HG03025 (cell line): Measurements from ENCODE around the gene S100A14.
"Not testable (repeated sequence)": the region's sequence is repeated elsewhere in the genome, so short reads cannot be mapped to it uniquely, and the experiment has no call there.

Source experiments
- ATAC-seq: cut with Tn5 transposase; IDR thresholded peaks from one replicate; pipeline ENCODE4 v1.9.1; 2021; ENCODE audit warnings: mild to moderate bottlenecking, moderate library complexity; ENCODE audit not compliant: unreplicated experiment, low FRiP score

The S100A14 gene

DNA sequence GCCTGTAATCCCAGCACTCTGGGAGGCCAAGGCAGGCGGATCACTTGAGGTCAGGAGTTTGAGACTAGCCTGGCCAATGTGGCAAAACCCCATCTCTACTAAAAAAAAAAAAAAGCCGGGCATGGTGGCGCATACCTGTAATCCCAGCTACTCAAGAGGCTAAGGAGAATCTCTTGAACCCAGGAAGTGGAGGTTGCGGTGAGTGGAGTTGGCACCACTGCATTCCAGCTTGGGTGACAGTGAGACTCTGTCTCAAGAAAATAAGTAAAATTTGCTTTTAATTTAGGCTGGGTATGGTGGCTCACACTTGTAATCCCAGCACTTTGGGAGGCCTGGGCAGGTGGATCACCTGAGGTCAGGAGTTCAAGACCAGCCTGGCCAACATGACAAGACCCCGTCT, 24.1 kb upstream of the S100A14 start:
- ATAC-seq = not testable (repeated sequence)

GRCh38 chr1:153639280-153639679, 23.2 kb upstream of the S100A14 start:
- no peak for ATAC-seq

GRCh38 chr1:153638261-153638660, 22.1 kb upstream of the S100A14 start:
- no peak for ATAC-seq

- no peak for ATAC-seq
Observed at GRCh38 chr1:153636312-153636711, 20.2 kb upstream of the S100A14 start.

- ATAC-seq = no peak
Observed at GRCh38 chr1:153635872-153636271, 19.7 kb upstream of the S100A14 start.

DNA sequence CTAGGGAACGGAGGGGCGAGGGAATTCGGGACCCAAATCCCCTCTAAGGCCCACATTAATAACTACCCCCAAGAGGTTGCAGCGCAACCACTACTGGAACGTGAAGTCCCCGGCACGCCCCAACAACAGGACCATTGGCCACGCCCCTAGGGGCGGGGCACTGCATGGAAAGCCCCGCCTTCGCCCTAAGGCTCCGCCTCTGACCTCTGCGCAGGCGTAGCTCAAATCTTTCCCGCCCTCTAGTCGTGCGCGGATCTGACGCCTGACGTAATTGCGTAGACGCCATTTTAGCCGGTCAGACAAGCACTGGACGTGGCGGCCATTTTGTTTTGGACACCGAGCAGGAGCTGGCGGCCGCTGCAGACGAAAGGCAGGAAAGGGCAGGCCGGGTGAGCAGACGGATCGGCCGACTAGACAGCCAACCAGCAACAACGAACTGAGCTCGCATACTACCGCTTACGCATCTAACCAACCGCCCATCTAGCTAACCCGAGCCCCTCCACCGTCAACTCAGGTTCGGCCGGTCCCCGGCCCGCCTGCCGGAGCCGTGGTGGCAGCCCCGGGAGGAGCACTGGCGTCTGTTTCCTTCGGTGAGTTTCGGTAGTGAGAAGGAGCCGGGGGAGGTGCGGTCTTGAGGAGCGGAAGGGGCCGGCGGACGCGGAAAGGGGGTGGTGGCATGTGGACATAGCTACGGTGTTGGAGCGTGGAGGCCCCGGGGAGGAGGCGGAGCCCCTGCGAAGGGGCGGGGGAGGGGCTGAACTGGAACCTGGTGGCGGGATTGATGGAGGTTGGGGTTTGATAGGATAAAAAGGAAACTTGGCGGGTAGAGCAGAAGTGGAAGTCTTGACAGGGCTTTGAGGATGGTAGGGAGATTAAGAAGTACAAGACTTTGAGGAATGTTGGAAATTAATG, 17.9 kb upstream of the S100A14 start, which contains the start of gene CHTOP:
CHTOP (plus strand) TSS at position 313 of the 912 bp plus-strand sequence. CDS start 2,523 bp downstream, outside the sequence.
- peak; percentile 93 for ATAC-seq

DNA sequence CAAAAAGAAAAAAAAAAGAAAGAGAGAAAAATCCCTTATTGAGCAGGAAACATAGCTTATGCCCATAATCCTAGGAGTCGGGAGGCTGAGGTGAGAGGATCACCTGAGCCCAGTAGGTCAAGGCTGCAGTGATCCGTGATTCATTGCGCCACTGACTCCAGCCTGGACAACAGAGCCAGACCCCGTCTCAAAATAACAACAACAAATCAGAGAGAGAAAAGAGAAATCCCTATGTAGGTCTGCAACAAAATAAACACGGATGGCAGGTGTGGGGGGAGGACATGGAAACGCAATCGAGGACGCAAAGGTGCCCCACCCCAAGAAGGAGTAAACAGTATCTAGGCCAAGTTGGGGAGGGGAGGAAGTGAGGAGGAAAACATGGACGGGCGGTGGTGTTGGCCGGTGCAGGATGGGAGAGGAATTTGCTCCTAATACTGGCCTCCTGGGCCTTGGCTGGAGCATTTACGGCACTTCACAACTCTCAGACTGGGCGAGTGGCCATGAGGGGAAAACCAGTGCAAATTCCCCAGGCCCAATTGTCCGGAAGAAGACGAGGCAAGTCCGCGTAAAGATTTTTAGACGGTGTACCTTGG, 17.1 kb upstream of the S100A14 start:
- no peak for ATAC-seq

DNA sequence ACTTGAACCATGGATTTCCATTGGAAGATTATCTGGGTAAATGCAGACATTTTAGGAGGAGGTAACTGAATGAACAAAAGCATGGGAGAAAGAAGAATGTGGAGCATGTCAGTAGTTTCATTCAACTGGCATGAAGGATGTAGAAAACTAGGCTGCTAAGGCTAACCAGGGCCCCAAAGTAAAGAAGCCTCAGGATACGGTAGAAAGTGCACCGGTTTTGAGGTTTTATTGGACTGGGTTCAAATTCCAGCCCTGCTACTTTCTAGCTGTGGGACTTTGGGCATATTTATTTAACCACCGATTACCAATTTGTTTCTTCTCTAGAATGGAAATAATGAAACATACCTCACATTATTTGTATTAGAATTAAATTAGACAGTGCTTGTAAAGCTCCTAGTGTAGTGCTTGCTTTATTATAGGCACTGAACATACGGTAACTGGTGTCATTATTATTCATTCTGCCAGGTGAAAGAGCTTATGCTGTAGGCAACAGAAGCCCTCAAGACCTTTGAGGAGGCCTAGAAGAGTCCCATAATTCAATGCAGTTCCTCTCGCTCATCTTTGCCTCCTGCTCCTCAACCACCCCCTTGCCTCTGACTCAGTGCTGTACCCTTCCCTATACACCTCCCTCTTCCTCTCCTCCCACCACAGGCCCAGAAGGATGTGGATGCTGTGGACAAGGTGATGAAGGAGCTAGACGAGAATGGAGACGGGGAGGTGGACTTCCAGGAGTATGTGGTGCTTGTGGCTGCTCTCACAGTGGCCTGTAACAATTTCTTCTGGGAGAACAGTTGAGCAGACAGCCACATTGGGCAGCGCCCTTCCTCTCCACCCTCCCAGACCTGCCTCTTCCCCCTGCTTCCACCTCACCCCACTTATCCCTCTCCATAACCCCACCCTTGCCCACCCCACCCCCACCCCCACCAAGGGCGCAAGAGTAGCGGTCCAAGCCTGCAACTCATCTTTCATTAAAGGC, 15.2 kb upstream of the S100A14 start:
- ATAC-seq = no peak

DNA sequence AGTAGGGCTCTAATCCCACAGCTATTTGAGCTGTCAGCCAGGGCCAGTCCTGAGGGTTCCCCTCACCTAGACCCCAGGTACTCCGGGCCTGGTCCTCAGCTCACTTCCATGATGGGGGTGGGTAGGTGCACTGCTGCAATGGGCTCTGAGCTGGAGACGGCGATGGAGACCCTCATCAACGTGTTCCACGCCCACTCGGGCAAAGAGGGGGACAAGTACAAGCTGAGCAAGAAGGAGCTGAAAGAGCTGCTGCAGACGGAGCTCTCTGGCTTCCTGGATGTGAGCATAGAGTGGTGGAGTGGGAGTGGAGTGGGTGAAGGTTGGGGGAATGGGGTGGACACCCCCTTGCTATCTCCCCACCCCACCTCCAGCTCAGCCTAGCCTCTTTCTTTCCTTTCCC, 14.3 kb upstream of the S100A14 start:
- ATAC-seq = no peak

- no peak for ATAC-seq
Observed at GRCh38 chr1:153629971-153630370, 13.8 kb upstream of the S100A14 start.

DNA sequence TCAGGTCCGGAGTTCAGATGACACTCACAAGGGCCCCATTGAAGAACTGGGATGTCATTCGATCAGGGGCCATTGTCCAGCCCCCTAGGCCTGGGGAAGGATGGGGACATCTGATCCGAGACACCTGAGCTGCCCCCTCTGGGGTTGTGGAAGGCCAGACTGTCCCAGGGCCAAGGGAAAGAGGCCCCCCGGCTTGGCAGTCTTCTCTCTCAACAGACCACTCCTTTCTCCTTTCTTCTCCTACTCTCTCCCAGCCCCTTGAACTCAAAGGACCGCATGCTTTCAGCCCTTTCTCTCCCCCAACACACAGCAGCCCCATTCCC, 13.2 kb upstream of the S100A14 start:
- no peak for ATAC-seq

DNA sequence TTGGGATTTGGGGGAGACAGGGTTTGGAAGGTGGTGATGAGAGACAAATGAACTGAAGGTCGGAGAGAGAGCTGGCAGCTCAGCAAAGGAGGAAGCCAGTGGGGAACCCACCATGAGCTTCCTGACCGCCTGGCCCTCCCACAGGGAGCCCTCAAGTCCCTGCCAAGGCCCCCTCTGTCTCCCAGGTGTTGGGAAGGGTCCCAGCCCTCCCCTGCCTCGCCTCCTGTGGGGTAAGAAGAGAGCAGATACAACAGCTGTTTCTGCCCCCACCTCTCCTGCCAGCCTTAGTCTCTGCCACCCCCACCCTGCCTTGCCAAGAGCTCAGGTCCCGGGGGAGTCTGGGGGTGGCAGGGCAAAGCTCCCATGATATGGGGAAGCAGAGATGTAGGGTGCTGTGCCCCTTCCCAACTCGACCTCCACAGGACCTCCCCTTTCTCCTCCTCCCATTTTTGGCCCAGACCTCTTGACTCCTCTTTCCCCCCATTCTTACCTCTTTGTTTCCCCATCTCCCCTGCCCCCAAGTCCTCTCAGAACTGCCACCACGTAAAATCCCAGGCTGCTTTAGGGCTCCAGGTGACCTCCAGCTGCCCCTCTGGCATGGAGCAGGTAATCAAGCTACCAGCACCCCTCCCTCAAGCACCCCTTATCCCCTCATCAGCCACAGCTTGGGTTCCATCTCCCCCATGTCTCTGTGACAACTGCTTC, 12.7 kb upstream of the S100A14 start:
- ATAC-seq = no peak

- ATAC-seq = no peak
Observed at GRCh38 chr1:153627715-153628626, 11.8 kb upstream of the S100A14 start, which contains the start of gene S100A1. S100A1 (plus strand) TSS chr1:153628434; CDS start chr1:153630522, 2,088 bp downstream.

DNA sequence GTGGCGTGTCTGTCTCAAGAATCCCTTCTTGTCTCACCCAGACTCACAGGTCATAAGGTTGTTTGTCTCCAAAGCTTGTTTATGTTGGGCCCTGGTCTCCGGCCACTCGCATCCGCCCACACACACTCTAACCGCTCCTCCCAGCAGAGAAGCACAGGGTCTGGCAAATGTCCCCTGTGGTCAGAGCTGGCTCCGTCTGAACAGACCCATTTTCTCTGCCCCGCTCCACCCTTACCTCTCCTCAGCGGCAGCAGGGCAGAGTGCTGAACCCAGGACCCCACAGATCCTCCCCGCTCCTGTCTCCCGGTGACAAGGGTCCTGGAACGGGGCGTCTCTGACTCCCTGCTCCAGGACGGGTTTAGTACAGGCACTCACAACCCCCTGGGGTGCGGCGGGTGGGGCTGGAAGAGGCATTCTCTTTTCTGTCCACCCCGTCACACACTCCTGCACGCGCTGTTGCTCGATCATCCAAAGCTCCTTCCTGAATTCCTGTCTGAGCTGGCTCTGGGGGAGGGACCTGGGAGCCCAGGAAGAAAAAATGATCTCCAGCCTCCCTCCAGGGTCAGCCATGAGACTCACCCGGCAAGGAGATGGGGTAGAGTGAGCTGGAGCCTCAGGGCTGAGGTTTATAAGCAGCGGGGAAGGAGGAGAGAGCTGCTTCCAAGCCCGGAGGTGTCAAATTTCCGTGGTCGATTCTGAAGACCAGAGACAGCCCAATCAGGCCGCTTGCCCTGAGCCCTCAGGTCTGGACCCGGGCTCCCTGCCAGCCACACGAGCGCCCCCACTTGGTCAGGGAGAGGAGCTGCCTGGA, 11.0 kb upstream of the S100A14 start, which contains the start of gene S100A13:
S100A13 (minus strand) TSS at position 602 of the 811 bp plus-strand sequence. CDS start 1,033 bp downstream, outside the sequence.
- ATAC-seq = no peak

DNA sequence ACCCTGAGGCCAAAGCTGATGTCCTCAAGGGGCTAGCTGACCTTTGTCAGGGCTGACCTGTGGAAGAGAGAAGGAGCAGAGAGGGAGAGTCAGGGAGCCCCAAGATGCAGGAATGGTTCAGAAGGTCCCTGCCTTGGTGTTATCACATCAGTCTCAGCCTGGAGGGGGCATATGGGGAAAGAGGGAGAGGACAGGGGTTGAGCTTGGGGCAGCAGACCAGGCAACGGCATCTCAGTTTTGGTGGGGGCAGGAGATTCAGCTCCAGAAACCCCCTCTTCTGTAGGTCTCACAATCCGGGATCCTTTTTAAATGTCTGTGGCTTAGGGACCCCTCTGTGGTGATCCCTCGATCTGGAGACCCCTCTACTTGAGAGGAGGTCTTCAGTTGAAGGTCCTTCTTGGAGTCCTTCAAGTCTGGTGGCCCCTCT, 10.4 kb upstream of the S100A14 start:
- no peak for ATAC-seq

GRCh38 chr1:153624965-153625611, 9.0 kb upstream of the S100A14 start:
- no peak for ATAC-seq

- no peak for ATAC-seq
Observed at GRCh38 chr1:153623101-153623500, 7.0 kb upstream of the S100A14 start.

GRCh38 chr1:153619171-153619570, 3.0 kb upstream of the S100A14 start:
- no peak for ATAC-seq
